Natural killer cell (primary cell): ENCODE data around the gene GALNTL6. TPM values are rescaled to one million over a fixed set of nuclear protein-coding genes. Genes with fewer than 3 reads are reported as not detected.

Source experiments
- ATAC-seq, 3 donors: fragments of 150-1000 bp in 2 of 3; fragments of 200-7000 bp in 1 of 3; cut with Tn5 transposase; 1 replicate in 1 of 3; 2 replicates in 2 of 3; pipeline ENCODE4 v1.10.0; 2021; ENCODE audit warnings: mild to moderate bottlenecking in 2 of 3, moderate library complexity in 2 of 3
- DNase-seq, 2 donors: peaks; one replicate each; pipeline versions ENCODE4 v3.0.0 to v3.0.0-alpha.2; 2013 to 2021; ENCODE audit warnings: mixed read lengths in 1 of 2
- H3K27ac ChIP-seq: one replicate; pipeline ENCODE4 v1.5.1; 2013; ENCODE audit warnings: mild to moderate bottlenecking, low read length
- H3K27me3 ChIP-seq: one replicate; pipeline ENCODE4 v1.6.1; 2013; ENCODE audit warnings: low read length; ENCODE audit not compliant: control insufficient read depth, insufficient read depth
- H3K36me3 ChIP-seq: one replicate; pipeline ENCODE4 v1.6.1; 2013; ENCODE audit warnings: low read length; ENCODE audit not compliant: control insufficient read depth, insufficient read depth
- H3K4me1 ChIP-seq: one replicate; pipeline ENCODE4 v1.6.1; 2013; ENCODE audit warnings: low read length; ENCODE audit not compliant: control insufficient read depth, insufficient read depth
- H3K4me3 ChIP-seq: one replicate; pipeline ENCODE4 v1.5.1; 2013; ENCODE audit warnings: low read length
- H3K9me3 ChIP-seq: one replicate; pipeline ENCODE4 v1.6.1; 2013; ENCODE audit warnings: low read length; ENCODE audit not compliant: control insufficient read depth, insufficient read depth
- H3K27ac Mint-ChIP-seq, 2 donors: one replicate each; pipeline ENCODE4 v1.8.0; 2022; ENCODE audit warnings: mild to moderate bottlenecking in 2 of 2, mixed read lengths in 2 of 2, moderate library complexity in 1 of 2
- H3K27me3 Mint-ChIP-seq, 2 donors: one replicate each; pipeline ENCODE4 v1.8.0; 2022; ENCODE audit warnings: low read depth in 2 of 2, mixed read lengths in 2 of 2
- H3K36me3 Mint-ChIP-seq: one replicate; pipeline ENCODE4 v1.8.0; 2022; ENCODE audit warnings: mixed read lengths
- H3K4me1 Mint-ChIP-seq, 2 donors: one replicate each; pipeline ENCODE4 v1.8.0; 2022; ENCODE audit warnings: mixed read lengths in 2 of 2
- H3K4me3 Mint-ChIP-seq: one replicate; pipeline ENCODE4 v1.8.0; 2022; ENCODE audit warnings: mild to moderate bottlenecking, moderate library complexity, mixed read lengths
- H3K9me3 Mint-ChIP-seq, 2 donors: one replicate each; pipeline ENCODE4 v1.8.0; 2022; ENCODE audit warnings: mixed read lengths in 2 of 2
- WGBS: methylation state at CpG from one replicate; pipeline ENCODE4 v1.1.7; 2013; ENCODE audit warnings: missing lambda C conversion rate; ENCODE audit not compliant: insufficient coverage; 5-methylcytosine and 5-hydroxymethylcytosine counted together
- intact Hi-C: fragments of 100-400 bp; cut with micrococcal nuclease; formaldehyde crosslinking; loops from one replicate; pipeline ENCODE4 v1.14.2; 2022
- total RNA-seq, 4 donors: library from RNA; stranded (reverse); fragments of 120-200 nt in 1 of 4; gene quantifications; one replicate each; pipeline versions ENCODE4 v1.2.3 to v1.2.4, GENCODE V29; 2013 to 2022
- TF ChIP-seq, protein P1 (sequence below): fragments of 200-600 bp; IDR thresholded peaks from one replicate; pipeline ENCODE4 v1.8.0; 2022; ENCODE audit warnings: antibody characterized with exemption

Gene GALNTL6
- total RNA-seq, 3 donors from 2014 or later (not counting 1 experiment from before 2014, with no cell fraction given), result not detected

DNA sequence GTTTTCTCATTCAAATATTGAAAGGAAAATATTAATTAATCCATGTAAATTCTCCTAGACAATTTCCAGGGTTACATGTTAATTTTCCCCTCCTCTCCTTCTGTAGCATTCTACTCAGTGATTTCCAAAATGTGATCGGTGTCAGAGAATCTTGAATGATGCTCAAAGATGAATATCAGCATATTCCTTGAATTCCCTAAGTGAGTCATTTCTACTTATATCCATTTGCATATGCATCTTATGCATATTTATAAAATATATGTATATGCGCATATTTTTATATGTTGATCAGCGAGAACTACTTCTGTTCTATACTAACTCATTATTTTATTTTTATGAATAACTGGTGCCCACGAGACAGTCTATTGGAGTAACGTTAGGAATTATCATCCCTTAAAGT lies 33.9 kb upstream of the GALNTL6 start:
- H3K27ac ChIP-seq, result no peak overlapping the region
- H3K36me3 ChIP-seq, result no peaks in the 10 kb centered on the region
- Mint-ChIP-seq H3K27me3 (no peaks in the 10 kb centered on the region), H3K36me3 (peaks cover 8% of the 10 kb centered on the region), H3K27ac (no peak overlapping the region), H3K4me3 (no peak overlapping the region), H3K9me3 (peaks cover 13 to 15% of the 10 kb centered on the region in 2 donors), H3K4me1 (no peaks in the 10 kb centered on the region)
- no peaks in the 10 kb centered on the region for H3K27me3 ChIP-seq
- H3K9me3 ChIP-seq, result peaks cover 9% of the 10 kb centered on the region
- ATAC-seq (no peak), DNase-seq (no peak)
- H3K4me1 ChIP-seq, result no peaks in the 10 kb centered on the region
- TF ChIP-seq, protein P1, sequence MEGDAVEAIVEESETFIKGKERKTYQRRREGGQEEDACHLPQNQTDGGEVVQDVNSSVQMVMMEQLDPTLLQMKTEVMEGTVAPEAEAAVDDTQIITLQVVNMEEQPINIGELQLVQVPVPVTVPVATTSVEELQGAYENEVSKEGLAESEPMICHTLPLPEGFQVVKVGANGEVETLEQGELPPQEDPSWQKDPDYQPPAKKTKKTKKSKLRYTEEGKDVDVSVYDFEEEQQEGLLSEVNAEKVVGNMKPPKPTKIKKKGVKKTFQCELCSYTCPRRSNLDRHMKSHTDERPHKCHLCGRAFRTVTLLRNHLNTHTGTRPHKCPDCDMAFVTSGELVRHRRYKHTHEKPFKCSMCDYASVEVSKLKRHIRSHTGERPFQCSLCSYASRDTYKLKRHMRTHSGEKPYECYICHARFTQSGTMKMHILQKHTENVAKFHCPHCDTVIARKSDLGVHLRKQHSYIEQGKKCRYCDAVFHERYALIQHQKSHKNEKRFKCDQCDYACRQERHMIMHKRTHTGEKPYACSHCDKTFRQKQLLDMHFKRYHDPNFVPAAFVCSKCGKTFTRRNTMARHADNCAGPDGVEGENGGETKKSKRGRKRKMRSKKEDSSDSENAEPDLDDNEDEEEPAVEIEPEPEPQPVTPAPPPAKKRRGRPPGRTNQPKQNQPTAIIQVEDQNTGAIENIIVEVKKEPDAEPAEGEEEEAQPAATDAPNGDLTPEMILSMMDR, result no peak
- 94% methylated on average over 1 of the region's 5 CpGs for WGBS
- intact Hi-C loops, result no loop called here
- no peak overlapping the region for H3K4me3 ChIP-seq

DNA sequence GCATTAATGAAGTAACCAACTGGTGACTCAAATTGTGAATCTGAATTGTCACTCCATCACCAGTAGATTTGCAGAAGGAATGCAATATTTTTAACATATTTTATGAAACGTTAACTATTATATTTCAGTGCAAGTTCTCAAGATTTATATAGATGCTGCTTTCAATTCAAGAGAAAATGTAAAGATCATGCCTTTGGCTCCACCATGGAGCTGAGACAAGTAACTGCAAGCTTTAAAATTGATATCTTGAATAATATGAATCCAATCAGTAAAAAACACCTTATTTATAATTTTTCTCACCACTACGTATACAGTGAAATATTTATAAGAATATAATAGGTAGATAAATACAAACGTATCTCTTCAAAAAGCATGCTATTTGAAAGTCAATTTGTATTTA lies 27.8 kb upstream of the GALNTL6 start:
- no CpG with 5 or more reads among the region's 3 CpGs for WGBS
- no peaks in the 10 kb centered on the region for H3K27me3 Mint-ChIP-seq
- H3K4me3 Mint-ChIP-seq, result no peak overlapping the region
- H3K27ac Mint-ChIP-seq, result no peak overlapping the region
- DNase-seq (no peak), ATAC-seq (no peak)
- peaks cover 9% of the 10 kb centered on the region for H3K36me3 Mint-ChIP-seq
- Histone ChIP-seq H3K27ac (no peak overlapping the region), H3K4me1 (no peaks in the 10 kb centered on the region), H3K27me3 (no peaks in the 10 kb centered on the region), H3K9me3 (peaks cover 9% of the 10 kb centered on the region), H3K36me3 (no peaks in the 10 kb centered on the region), H3K4me3 (no peak overlapping the region)
- peaks cover 17 to 22% of the 10 kb centered on the region in 2 donors for H3K9me3 Mint-ChIP-seq
- TF ChIP-seq, protein P1, result no peak
- no peaks in the 10 kb centered on the region for H3K4me1 Mint-ChIP-seq
- intact Hi-C loops, result no loop called here

DNA sequence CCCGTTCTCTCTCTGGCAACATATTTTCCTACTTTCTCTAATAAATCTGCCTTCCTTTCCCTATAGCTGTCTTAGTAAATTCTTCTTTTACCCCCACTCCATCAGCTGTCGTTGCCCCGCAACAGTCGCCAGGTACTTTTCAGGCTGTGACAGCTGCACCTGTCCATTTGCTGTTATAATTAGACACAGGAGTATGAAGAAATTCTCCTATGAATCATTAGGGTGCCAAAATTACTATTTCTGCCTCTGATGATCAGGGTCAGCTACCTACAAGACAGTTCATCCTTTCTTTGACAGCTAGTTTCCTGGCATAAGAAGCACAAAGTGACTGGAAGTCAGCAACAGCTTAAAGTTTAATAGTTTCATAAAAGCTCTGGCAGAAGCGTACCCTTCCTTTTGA lies 19.5 kb upstream of the GALNTL6 start:
- H3K4me3 Mint-ChIP-seq, result no peak overlapping the region
- no peaks in the 10 kb centered on the region for H3K27me3 ChIP-seq
- intact Hi-C loops, result no loop called here
- no peak for DNase-seq
- H3K36me3 Mint-ChIP-seq, result no peaks in the 10 kb centered on the region
- H3K36me3 ChIP-seq, result no peaks in the 10 kb centered on the region
- peaks cover 2 to 8% of the 10 kb centered on the region in 2 donors for H3K9me3 Mint-ChIP-seq
- TF ChIP-seq, protein P1, result no peak
- 96% methylated on average over 5 of the region's 5 CpGs for WGBS
- H3K4me3 ChIP-seq, result no peak overlapping the region
- H3K4me1 Mint-ChIP-seq, result no peaks in the 10 kb centered on the region
- H3K27ac Mint-ChIP-seq, result no peak overlapping the region
- H3K9me3 ChIP-seq, result no peaks in the 10 kb centered on the region
- H3K27ac ChIP-seq, result no peak overlapping the region
- ATAC-seq, result no peak
- H3K27me3 Mint-ChIP-seq, result no peaks in the 10 kb centered on the region
- H3K4me1 ChIP-seq, result no peaks in the 10 kb centered on the region

DNA sequence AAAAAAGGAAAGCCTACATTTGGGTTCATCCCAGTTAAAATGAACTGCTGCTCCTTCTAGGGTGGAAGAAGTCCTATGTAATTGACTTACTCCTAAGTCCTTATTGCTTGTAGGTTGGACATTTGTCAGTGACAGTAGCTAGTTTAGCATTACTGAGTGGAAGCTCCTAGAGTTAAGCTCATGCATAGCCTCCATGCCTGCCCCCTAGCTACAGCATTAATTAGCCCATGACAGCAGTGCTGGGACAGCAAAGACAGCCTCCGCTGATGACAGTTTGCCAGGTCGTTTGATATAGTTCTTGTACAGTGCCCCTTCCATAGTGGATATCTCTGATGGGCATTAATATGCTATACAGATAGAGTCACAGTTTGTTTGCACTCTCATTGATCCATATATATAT lies 18.7 kb upstream of the GALNTL6 start:
- intact Hi-C loops, result no loop called here
- Histone ChIP-seq H3K27me3 (no peaks in the 10 kb centered on the region), H3K9me3 (no peaks in the 10 kb centered on the region), H3K27ac (no peak overlapping the region), H3K4me1 (no peaks in the 10 kb centered on the region), H3K4me3 (no peak overlapping the region), H3K36me3 (no peaks in the 10 kb centered on the region)
- Mint-ChIP-seq H3K27me3 (no peaks in the 10 kb centered on the region), H3K9me3 (peaks cover 4 to 5% of the 10 kb centered on the region in 2 donors), H3K36me3 (no peaks in the 10 kb centered on the region), H3K4me1 (no peaks in the 10 kb centered on the region), H3K27ac (no peak overlapping the region), H3K4me3 (no peak overlapping the region)
- DNase-seq (no peak), ATAC-seq (no peak)
- 88% methylated on average over 2 of the region's 2 CpGs for WGBS
- TF ChIP-seq, protein P1, result no peak
